Cardiac fibroblast (primary cell): ENCODE data around the gene PAM.
A peak's percentile ranks its signal among the peaks of the same experiment; 100 is the strongest.

Experiments used
- DNase-seq, 2 donors: peaks; one replicate each; pipeline versions ENCODE4 v3.0.0 to v3.0.0-alpha.2; 2010; ENCODE audit warnings: low read depth in 2 of 2
- H3K4me3 ChIP-seq, 2 donors: replicated peaks in 1 of 2; 1 replicate in 1 of 2; 2 replicates in 1 of 2; pipeline ENCODE4 v1.5.1; 2011; ENCODE audit warnings: low read depth in 2 of 2, low read length in 2 of 2, mild to moderate bottlenecking in 2 of 2, moderate library complexity in 1 of 2
- CTCF ChIP-seq: IDR thresholded peaks from one replicate; pipeline ENCODE4 v1.5.1; 2011; ENCODE audit warnings: low read depth, mild to moderate bottlenecking, low read length, inconsistent platforms

The PAM gene

GRCh38 chr5:102796498-102796897, 41.4 kb downstream of the PAM start:
- no peak for TF ChIP-seq CTCF
- DNase-seq = no peak

GRCh38 chr5:102797322-102797884, 42.3 kb downstream of the PAM start:
- TF ChIP-seq CTCF = no peak
- no peak overlapping the region for H3K4me3 ChIP-seq
- no peak for DNase-seq

More at GRCh38 chr5:102796498-102796897, 41.4 kb downstream of the PAM start:
- H3K4me3 ChIP-seq = no peak overlapping the region

- no peak for DNase-seq
These were observed 43.1 kb downstream of the PAM start for GRCh38 chr5:102798104-102798785.

GRCh38 chr5:102799017-102799416, 43.9 kb downstream of the PAM start:
- no peak for TF ChIP-seq CTCF
- H3K4me3 ChIP-seq = no peak overlapping the region
- DNase-seq = peak; percentile 11 to 76

More at GRCh38 chr5:102798104-102798785, 43.1 kb downstream of the PAM start:
- no peak overlapping the region for H3K4me3 ChIP-seq
- TF ChIP-seq CTCF = no peak

- DNase-seq = no peak
These were observed 45.3 kb downstream of the PAM start for GRCh38 chr5:102800427-102800826.

GRCh38 chr5:102801371-102801770, 46.3 kb downstream of the PAM start:
- DNase-seq = no peak
- no peak for TF ChIP-seq CTCF
- H3K4me3 ChIP-seq = no peak overlapping the region

More at GRCh38 chr5:102800427-102800826, 45.3 kb downstream of the PAM start:
- H3K4me3 ChIP-seq = no peak overlapping the region
- TF ChIP-seq CTCF = no peak
